ENCODE results near the gene ADAMTS16. TPM values are rescaled to one million over a fixed set of nuclear protein-coding genes. Genes with fewer than 3 reads are reported as not detected.

Gene ADAMTS16
- total RNA-seq, 2 donors from 2014 or later, result 0.11 TPM; not detected in 1

DNA sequence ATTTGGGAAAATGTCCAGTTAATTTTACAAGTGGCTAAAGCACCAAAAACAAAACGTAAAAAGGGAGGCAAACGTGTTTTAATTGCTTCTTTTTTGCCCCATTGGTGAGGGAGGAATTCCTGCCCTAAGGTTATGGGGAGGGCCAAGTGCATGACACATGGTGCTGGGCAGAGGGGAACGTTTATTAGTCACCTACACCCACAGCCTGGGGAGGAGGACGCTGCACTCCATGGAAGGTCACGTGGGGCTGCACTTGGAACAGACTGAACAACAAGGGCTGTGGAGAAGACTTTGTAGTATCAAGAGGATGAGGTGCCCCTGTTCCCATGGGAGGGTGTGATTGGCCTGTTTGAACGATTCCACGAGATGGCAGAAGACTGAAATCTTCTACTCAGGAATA lies 13.7 kb upstream of the ADAMTS16 start:
- H3K4me1 ChIP-seq (replicated peaks), result no peaks in the 10 kb centered on the region
- H3K36me3 ChIP-seq, result no peaks in the 10 kb centered on the region
- 31% methylated on average over 7 of the region's 7 CpGs for WGBS
- no peak overlapping the region for H3K27ac ChIP-seq
- intact Hi-C loops (cut with DNase I), result no loop called here
- TF ChIP-seq, protein P1, sequence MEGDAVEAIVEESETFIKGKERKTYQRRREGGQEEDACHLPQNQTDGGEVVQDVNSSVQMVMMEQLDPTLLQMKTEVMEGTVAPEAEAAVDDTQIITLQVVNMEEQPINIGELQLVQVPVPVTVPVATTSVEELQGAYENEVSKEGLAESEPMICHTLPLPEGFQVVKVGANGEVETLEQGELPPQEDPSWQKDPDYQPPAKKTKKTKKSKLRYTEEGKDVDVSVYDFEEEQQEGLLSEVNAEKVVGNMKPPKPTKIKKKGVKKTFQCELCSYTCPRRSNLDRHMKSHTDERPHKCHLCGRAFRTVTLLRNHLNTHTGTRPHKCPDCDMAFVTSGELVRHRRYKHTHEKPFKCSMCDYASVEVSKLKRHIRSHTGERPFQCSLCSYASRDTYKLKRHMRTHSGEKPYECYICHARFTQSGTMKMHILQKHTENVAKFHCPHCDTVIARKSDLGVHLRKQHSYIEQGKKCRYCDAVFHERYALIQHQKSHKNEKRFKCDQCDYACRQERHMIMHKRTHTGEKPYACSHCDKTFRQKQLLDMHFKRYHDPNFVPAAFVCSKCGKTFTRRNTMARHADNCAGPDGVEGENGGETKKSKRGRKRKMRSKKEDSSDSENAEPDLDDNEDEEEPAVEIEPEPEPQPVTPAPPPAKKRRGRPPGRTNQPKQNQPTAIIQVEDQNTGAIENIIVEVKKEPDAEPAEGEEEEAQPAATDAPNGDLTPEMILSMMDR (IDR thresholded peaks at IDR 0.05), result no peak
- TF ChIP-seq POLR2AphosphoS5 (IDR thresholded peaks at IDR 0.05), result no peak
- no peak for TF ChIP-seq POLR2A (IDR thresholded peaks at IDR 0.05)
- no peaks in the 10 kb centered on the region for H3K9me3 ChIP-seq
- DNase-seq (ENCODE audit: low spot score), result no peak
- H3K4me3 ChIP-seq, result no peak overlapping the region
- no peaks in the 10 kb centered on the region for H3K27me3 ChIP-seq (replicated peaks; ENCODE audit: insufficient read depth)

GRCh38 chr5:5128766-5129165 lies 11.4 kb upstream of the ADAMTS16 start:
- H3K4me3 ChIP-seq, result no peak overlapping the region
- no peaks in the 10 kb centered on the region for H3K4me1 ChIP-seq (replicated peaks)
- WGBS, result 83% methylated on average over 8 of the region's 8 CpGs
- no peaks in the 10 kb centered on the region for H3K9me3 ChIP-seq
- TF ChIP-seq POLR2AphosphoS5 (IDR thresholded peaks at IDR 0.05), result no peak
- no peak for TF ChIP-seq POLR2A (IDR thresholded peaks at IDR 0.05)
- TF ChIP-seq, protein P1 (IDR thresholded peaks at IDR 0.05), result no peak
- no peaks in the 10 kb centered on the region for H3K27me3 ChIP-seq (replicated peaks; ENCODE audit: insufficient read depth)
- intact Hi-C loops (cut with DNase I), result no loop called here
- no peaks in the 10 kb centered on the region for H3K36me3 ChIP-seq
- no peak overlapping the region for H3K27ac ChIP-seq
- DNase-seq (ENCODE audit: low spot score), result no peak

DNA sequence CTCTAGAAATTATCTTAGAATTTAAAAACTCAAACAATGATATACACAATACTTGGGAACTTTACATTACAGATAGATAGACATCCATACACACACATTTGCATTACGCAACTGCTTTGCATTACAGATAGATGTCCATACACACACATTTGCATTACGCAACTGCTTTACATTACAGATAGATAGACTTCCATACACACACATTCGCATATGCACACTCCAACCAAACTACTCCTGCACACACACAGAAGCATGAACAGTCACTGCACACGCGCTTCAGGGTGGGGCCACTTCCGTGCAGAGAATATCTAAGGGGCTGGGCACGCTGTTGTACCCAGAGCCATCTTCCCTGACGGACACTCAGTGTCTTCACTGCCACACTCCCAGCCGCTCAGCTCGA lies 7.9 kb upstream of the ADAMTS16 start:
- H3K36me3 ChIP-seq, result no peaks in the 10 kb centered on the region
- no peak overlapping the region for H3K4me3 ChIP-seq
- intact Hi-C loops (cut with DNase I), result no loop called here
- 89% methylated on average over 10 of the region's 10 CpGs for WGBS
- no peak overlapping the region for H3K27ac ChIP-seq
- no peaks in the 10 kb centered on the region for H3K4me1 ChIP-seq (replicated peaks)
- TF ChIP-seq POLR2A (IDR thresholded peaks at IDR 0.05) (no peak), POLR2AphosphoS5 (IDR thresholded peaks at IDR 0.05) (no peak)
- TF ChIP-seq, protein P1 (IDR thresholded peaks at IDR 0.05), result no peak
- H3K27me3 ChIP-seq (replicated peaks; ENCODE audit: insufficient read depth), result no peaks in the 10 kb centered on the region
- no peak for DNase-seq (ENCODE audit: low spot score)
- H3K9me3 ChIP-seq, result no peaks in the 10 kb centered on the region

- TF ChIP-seq POLR2AphosphoS5 (IDR thresholded peaks at IDR 0.05) (no peak), POLR2A (IDR thresholded peaks at IDR 0.05) (no peak)
- TF ChIP-seq, protein P1 (IDR thresholded peaks at IDR 0.05), result no peak
- 82% methylated on average over 15 of the region's 15 CpGs for WGBS
- H3K27ac ChIP-seq, result no peak overlapping the region
Measured at GRCh38 chr5:5132693-5133295, 7.3 kb upstream of the ADAMTS16 start.

GRCh38 chr5:5134107-5134506 lies 6.0 kb upstream of the ADAMTS16 start:
- TF ChIP-seq POLR2A (IDR thresholded peaks at IDR 0.05) (no peak), POLR2AphosphoS5 (IDR thresholded peaks at IDR 0.05) (no peak)
- TF ChIP-seq, protein P1 (IDR thresholded peaks at IDR 0.05), result no peak
- Histone ChIP-seq H3K4me3 (no peak overlapping the region), H3K36me3 (no peaks in the 10 kb centered on the region), H3K27me3 (replicated peaks; ENCODE audit: insufficient read depth) (peaks cover under 1% of the 10 kb centered on the region), H3K4me1 (replicated peaks) (no peaks in the 10 kb centered on the region), H3K9me3 (no peaks in the 10 kb centered on the region), H3K27ac (no peak overlapping the region)
- no peak for DNase-seq (ENCODE audit: low spot score)
- intact Hi-C loops (cut with DNase I), result no loop called here
- WGBS, result 97% methylated on average over 9 of the region's 9 CpGs

More at GRCh38 chr5:5132693-5133295, 7.3 kb upstream of the ADAMTS16 start:
- Histone ChIP-seq H3K4me3 (no peak overlapping the region), H3K4me1 (replicated peaks) (no peaks in the 10 kb centered on the region), H3K36me3 (no peaks in the 10 kb centered on the region), H3K9me3 (no peaks in the 10 kb centered on the region), H3K27me3 (replicated peaks; ENCODE audit: insufficient read depth) (no peaks in the 10 kb centered on the region)
- intact Hi-C loops (cut with DNase I), result no loop called here
- DNase-seq (ENCODE audit: low spot score), result no peak
